ENCODE data around the gene TBRG1.

TBRG1 gene

GRCh38 chr11:124658986-124659385 is 36.3 kb downstream of the TBRG1 start:
- no peak for DNase-seq (ENCODE audit: low read depth in 2 of 2)

DNA sequence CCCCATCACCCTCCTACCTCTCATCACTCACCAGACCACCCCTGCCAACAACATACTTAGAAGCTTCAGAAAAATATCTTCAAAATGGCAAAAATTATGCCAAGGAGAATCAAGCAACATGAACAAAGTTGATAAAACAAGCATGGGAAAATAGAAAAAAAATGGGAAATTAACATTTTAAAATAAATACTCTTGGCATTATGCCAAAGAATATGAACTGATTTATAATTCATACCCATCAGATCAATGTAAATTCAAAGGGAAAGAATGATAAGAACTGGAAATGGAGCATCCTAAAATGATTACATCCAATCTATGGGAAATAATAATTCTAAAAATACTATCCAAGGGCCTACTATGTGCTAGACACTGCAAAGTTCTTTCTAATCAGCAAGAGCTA is 38.9 kb downstream of the TBRG1 start:
- DNase-seq (ENCODE audit: low read depth in 2 of 2), result no peak

GRCh38 chr11:124662106-124662505 is 39.4 kb downstream of the TBRG1 start:
- no peak for DNase-seq (ENCODE audit: low read depth in 2 of 2)

GRCh38 chr11:124663861-124664260 is 41.2 kb downstream of the TBRG1 start:
- no peak for DNase-seq (ENCODE audit: low read depth in 2 of 2)

- DNase-seq (ENCODE audit: low read depth in 2 of 2), result no peak
Measured at GRCh38 chr11:124667601-124668000, 44.9 kb downstream of the TBRG1 start.

- DNase-seq (ENCODE audit: low read depth in 2 of 2), result no peak
Measured at GRCh38 chr11:124669193-124669592, 46.5 kb downstream of the TBRG1 start.

GRCh38 chr11:124670732-124671131 is 48.1 kb downstream of the TBRG1 start:
- no peak for DNase-seq (ENCODE audit: low read depth in 2 of 2)

- no peak for DNase-seq (ENCODE audit: low read depth in 2 of 2)
Measured at GRCh38 chr11:124672536-124673215, 50.0 kb downstream of the TBRG1 start.

DNA sequence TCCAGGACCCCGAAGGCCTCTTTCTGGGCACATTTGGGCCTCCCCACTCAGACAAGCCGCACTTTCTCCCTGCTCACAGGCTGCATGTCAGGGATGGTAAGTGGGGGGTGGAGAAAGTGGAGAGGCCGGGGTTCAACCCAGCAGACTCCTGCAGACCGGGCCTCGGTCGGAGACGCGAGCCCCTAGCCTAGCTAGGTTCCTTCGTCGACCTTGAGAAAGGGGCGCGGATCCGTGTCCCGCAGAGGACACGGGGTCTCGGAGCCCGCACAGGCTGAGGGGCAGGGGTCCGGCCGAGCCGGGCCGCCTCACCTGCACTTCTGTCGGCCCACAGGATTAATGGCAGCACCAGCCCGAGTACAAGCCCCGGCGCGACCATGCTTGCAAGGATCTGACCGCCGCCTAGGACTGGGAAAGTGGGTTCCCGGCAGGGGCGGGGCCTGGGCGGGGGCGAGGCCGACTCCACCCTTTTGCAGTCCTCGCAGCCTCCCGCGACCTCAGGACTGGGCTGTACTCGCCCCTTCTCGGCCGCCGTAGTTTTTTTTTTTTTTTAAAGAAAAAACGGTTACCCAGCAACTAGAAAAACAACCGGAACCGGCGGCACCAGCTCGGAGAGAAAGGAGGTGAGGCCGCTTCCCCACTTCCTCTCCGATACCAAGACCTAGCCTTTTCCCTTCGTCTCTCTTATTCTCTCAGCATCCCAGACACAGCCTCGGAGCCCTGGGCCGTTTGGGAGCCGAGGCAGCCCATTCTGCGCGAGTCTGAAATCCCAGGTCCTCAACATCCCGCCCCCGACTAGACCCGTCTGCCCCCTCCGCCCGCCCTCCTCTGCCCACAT is 50.9 kb downstream of the TBRG1 start, which contains the start of the genes SIAE and SPA17:
TSS of gene SIAE (minus strand) at position 407 of the 835 bp plus-strand sequence. CDS start at position 376, 31 bp downstream.
TSS of gene SPA17 (plus strand) at position 572 of the 835 bp plus-strand sequence. CDS start 1,361 bp downstream, outside the sequence.
- DNase-seq (ENCODE audit: low read depth in 2 of 2), result peak; percentile 67 to 76

DNA sequence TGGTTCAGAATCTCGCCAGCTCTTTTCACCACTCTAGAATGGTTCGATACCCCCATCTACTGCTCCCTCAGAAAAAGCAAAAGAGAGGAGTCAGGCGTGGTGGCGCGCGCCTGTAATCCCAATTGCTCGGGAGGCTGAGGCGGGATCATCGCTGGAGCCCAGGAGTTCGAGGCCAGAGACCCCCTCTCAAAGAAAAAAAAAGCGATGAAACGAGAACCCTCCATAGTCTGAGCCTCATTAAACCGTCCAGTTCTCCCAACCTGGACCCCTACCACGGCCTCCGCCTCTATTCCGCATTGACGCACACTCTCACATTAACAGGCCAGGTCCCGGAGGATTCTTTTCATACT is 51.5 kb downstream of the TBRG1 start:
- DNase-seq (ENCODE audit: low read depth in 2 of 2), result no peak

DNA sequence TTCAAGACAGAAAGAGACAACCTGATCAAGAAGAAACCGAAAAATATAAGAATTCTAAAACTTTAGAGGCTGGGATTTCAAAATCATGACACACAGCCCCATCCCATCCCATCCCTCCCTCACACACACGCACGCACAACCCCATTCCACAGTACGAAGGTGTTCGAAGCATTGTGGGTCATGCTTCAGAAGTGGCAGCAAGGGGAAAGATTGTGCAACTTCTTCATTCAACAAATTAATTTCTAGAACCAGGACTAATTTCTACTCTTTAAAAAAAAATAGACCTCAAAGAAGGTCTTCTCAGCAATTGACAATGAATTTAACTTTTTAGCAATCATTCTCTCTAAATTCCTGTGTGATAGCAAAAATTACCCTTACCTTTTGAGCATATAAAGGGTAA is 51.9 kb downstream of the TBRG1 start:
- no peak for DNase-seq (ENCODE audit: low read depth in 2 of 2)

DNA sequence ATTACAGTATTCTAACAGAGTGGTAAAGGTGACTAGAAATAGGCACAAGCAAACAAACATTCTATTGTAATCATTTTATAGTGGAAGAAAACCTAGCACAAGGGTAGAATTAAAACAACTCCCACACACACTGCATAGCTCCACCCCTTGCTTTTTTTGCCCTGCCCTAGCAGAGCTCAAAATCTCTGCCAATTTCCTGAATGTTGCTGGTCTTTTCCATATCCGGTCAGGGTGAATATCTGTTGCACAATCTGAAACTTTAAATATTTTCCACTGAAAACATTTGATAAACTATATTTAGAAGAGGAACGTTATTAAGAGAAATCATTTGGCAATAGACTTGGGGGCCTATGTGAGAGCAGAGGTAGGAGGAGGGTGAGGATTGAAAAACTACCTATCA is 53.7 kb downstream of the TBRG1 start:
- no peak for DNase-seq (ENCODE audit: low read depth in 2 of 2)

DNA sequence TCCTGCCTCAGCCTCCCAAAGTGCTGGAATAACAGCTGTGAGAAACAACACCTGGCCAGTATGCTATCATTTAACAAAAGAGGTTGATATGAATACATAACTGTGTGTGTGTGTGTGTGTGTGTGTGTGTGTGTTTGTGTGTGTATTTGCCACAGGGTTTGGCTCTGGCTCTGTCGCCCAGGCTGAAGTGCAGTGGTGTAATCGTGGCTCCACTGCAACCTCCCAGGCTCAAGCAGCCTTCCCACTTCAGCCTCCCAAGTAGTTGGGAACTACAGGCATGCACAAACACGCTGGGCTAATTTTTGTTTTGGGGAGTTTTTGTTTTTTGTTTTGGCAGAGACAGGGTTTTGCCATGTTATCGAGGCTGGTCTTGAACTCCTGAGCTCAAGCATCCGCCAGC is 55.8 kb downstream of the TBRG1 start:
- no peak for DNase-seq (ENCODE audit: low read depth in 2 of 2)

GRCh38 chr11:124681421-124681820 is 58.8 kb downstream of the TBRG1 start:
- no peak for DNase-seq (ENCODE audit: low read depth in 2 of 2)

DNA sequence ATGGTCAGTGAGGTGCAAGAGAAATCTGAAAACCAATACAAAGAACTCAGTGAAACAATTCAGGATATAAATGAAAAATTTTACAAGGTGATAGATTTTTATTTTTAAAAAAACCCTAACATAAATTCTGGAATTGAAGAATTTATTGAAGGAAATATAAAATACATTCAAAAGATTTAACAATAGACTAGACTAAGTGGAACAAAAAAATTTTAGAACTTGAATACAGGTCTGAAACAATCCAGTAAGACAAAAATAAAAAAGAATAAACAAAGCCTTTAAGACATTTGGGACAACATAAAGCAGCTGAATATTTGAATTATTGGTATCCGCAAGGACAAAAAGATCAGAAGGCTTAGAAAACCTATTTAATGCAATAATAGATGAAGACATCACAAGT is 59.8 kb downstream of the TBRG1 start:
- DNase-seq (ENCODE audit: low read depth in 2 of 2), result no peak

Data from stimulated activated CD8-positive, alpha-beta memory T cell treated with anti-CD3 and anti-CD28 coated beads, Interleukin-7, amount 100 ng/mL, for 4 hours (primary cell).